DND-41 (cell line): Measurements from ENCODE around the gene DAB1.

Source experiments
- ATAC-seq: fragments of 200-7000 bp; cut with Tn5 transposase; 3 replicates; pipeline ENCODE4 v1.9.1; 2021; ENCODE audit warnings: low read depth; ENCODE audit not compliant: insufficient read depth
- DNase-seq: peaks from one replicate; pipeline ENCODE4 v3.0.0-alpha.2; 2020
- H2AFZ ChIP-seq: 2 replicates; pipeline ENCODE4 v1.6.0; 2012; ENCODE audit warnings: low read depth, low read length
- H3K27ac ChIP-seq: 2 replicates; pipeline ENCODE4 v1.5.1; 2012; ENCODE audit warnings: low read length, inconsistent platforms
- H3K27me3 ChIP-seq: fragments of 200-600 bp; sonication (generic); 2 replicates; pipeline ENCODE4 v1.6.0; 2012; ENCODE audit warnings: low read length, mild to moderate bottlenecking, inconsistent platforms; ENCODE audit not compliant: insufficient read depth, poor library complexity
- H3K36me3 ChIP-seq: 2 replicates; pipeline ENCODE4 v1.5.1; 2012; ENCODE audit warnings: low read length, inconsistent platforms; ENCODE audit not compliant: insufficient read depth
- H3K4me1 ChIP-seq: 2 replicates; pipeline ENCODE4 v1.5.1; 2012; ENCODE audit warnings: mild to moderate bottlenecking, low read length; ENCODE audit not compliant: insufficient read depth
- H3K4me2 ChIP-seq: 2 replicates; pipeline ENCODE4 v1.6.0; 2012; ENCODE audit warnings: mild to moderate bottlenecking, moderate library complexity, low read length, inconsistent platforms; ENCODE audit not compliant: insufficient read depth
- H3K4me3 ChIP-seq, 2 experiments: fragments of 200-600 bp in 1 of 2; shearing (Covaris generic) in 1 of 2; 2 replicates each; pipeline ENCODE4 v1.5.1; 2012 to 2016; ENCODE audit warnings: inconsistent platforms in 2 of 2, low read length in 2 of 2, mild to moderate bottlenecking in 2 of 2, low read depth in 1 of 2, moderate library complexity in 1 of 2
- H3K79me2 ChIP-seq: 2 replicates; pipeline ENCODE4 v1.6.0; 2012; ENCODE audit warnings: low read length, inconsistent platforms; ENCODE audit not compliant: insufficient read depth
- H3K9ac ChIP-seq: 2 replicates; pipeline ENCODE4 v1.6.0; 2012; ENCODE audit warnings: low read depth, mild to moderate bottlenecking, inconsistent platforms, low read length, moderate library complexity
- H3K9me3 ChIP-seq: 2 replicates; pipeline ENCODE4 v1.5.1; 2012; ENCODE audit warnings: low read length, moderate library complexity, mild to moderate bottlenecking, inconsistent platforms; ENCODE audit not compliant: insufficient read depth, severe bottlenecking
- H4K20me1 ChIP-seq: 2 replicates; pipeline ENCODE4 v1.6.0; 2012; ENCODE audit warnings: low read length; ENCODE audit not compliant: insufficient read depth
- EZH2 ChIP-seq: IDR thresholded peaks from 3 replicates; pipeline ENCODE4 v1.6.1; 2012; ENCODE audit warnings: borderline replicate concordance, low read depth, mild to moderate bottlenecking, moderate library complexity, low read length, inconsistent platforms; ENCODE audit not compliant: severe bottlenecking
- TF ChIP-seq, protein P1 (sequence below): IDR thresholded peaks from 2 replicates; pipeline ENCODE4 v1.5.1; 2012; ENCODE audit warnings: borderline replicate concordance, low read length, moderate library complexity, mild to moderate bottlenecking; ENCODE audit not compliant: poor library complexity, severe bottlenecking; ENCODE audit errors: extremely low read depth

DAB1 gene

DNA sequence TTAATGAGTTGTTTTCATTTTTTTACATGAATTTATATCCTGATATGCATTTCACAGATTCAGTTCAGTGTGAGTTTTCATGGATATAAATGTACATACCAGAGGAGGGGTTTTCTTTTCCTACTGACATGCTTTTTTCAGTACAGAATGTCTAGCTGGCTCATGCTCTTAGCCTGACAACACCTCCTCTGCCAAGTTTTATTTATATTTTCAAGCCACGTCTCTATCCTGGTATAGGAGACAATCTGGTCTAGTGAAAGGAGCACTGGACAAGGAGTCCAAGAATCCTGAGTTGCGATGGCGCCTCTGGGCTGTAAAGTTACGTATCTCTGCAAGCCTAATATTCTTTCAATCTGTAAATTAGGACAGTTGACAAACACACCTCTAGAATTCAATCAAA, 4.9 kb downstream of the DAB1 start:
- H3K9ac ChIP-seq, result no peak overlapping the region
- DNase-seq (no peak), ATAC-seq (no peak)
- H2AFZ ChIP-seq, result no peak overlapping the region
- no peak overlapping the region for H3K4me2 ChIP-seq
- no peaks in the 10 kb centered on the region for H3K79me2 ChIP-seq
- H3K27ac ChIP-seq, result no peak overlapping the region
- TF ChIP-seq, protein P1, sequence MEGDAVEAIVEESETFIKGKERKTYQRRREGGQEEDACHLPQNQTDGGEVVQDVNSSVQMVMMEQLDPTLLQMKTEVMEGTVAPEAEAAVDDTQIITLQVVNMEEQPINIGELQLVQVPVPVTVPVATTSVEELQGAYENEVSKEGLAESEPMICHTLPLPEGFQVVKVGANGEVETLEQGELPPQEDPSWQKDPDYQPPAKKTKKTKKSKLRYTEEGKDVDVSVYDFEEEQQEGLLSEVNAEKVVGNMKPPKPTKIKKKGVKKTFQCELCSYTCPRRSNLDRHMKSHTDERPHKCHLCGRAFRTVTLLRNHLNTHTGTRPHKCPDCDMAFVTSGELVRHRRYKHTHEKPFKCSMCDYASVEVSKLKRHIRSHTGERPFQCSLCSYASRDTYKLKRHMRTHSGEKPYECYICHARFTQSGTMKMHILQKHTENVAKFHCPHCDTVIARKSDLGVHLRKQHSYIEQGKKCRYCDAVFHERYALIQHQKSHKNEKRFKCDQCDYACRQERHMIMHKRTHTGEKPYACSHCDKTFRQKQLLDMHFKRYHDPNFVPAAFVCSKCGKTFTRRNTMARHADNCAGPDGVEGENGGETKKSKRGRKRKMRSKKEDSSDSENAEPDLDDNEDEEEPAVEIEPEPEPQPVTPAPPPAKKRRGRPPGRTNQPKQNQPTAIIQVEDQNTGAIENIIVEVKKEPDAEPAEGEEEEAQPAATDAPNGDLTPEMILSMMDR, result no peak
- TF ChIP-seq EZH2, result no peak
- no peak overlapping the region for H3K4me3 ChIP-seq
- H3K4me1 ChIP-seq, result no peaks in the 10 kb centered on the region
- no peaks in the 10 kb centered on the region for H3K36me3 ChIP-seq
- H3K27me3 ChIP-seq, result no peaks in the 10 kb centered on the region
- no peaks in the 10 kb centered on the region for H3K9me3 ChIP-seq
- no peaks in the 10 kb centered on the region for H4K20me1 ChIP-seq

DNA sequence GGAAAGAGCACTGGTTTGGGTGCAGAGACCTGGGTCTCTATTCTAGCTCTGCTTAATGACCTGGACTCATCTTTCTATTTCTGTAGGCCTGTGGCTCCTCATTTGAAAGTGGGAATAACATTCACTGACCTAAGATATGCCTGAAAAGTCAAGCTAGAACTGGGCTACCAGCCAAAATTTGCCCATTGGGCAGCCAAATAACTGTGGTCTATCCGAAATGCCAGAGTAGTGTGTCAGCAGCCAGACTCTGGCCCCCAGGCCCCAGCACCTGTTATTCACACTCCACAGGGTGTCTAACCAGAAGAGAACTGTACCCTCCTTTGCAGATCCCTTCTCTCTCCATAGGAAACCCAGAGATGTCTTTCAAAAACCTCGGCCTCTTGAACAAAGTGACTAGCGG, 12.6 kb downstream of the DAB1 start:
- ATAC-seq (no peak), DNase-seq (no peak)
- H3K36me3 ChIP-seq, result no peaks in the 10 kb centered on the region
- TF ChIP-seq EZH2, result no peak
- TF ChIP-seq, protein P1, result no peak
- no peak overlapping the region for H3K9ac ChIP-seq
- H4K20me1 ChIP-seq, result no peaks in the 10 kb centered on the region
- no peaks in the 10 kb centered on the region for H3K27me3 ChIP-seq
- no peak overlapping the region for H3K4me3 ChIP-seq
- H3K4me2 ChIP-seq, result no peak overlapping the region
- H3K27ac ChIP-seq, result no peak overlapping the region
- no peaks in the 10 kb centered on the region for H3K4me1 ChIP-seq
- H3K79me2 ChIP-seq, result no peaks in the 10 kb centered on the region
- H3K9me3 ChIP-seq, result no peaks in the 10 kb centered on the region
- no peak overlapping the region for H2AFZ ChIP-seq

DNA sequence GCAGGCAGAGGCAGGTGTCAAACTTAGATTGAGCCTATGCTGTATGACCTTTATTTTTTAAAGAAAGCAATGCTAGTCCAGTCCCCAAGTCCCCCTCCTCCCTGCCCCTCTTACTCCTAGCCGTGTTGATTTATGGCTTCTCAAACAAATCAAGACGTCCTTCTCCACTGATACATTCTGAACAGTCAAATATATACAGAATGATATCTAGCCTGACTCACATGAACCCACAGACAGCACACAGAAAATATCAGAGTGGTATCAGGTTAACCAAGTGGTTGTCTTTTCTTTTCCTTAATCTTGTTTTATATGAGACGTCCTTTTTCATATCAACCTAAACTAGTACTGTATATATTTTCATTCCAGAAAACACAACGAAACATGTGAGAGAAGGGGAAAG, 13.4 kb downstream of the DAB1 start:
- no peak overlapping the region for H3K4me3 ChIP-seq
- no peaks in the 10 kb centered on the region for H3K79me2 ChIP-seq
- no peaks in the 10 kb centered on the region for H3K27me3 ChIP-seq
- DNase-seq (no peak), ATAC-seq (no peak)
- TF ChIP-seq, protein P1, result no peak
- TF ChIP-seq EZH2, result no peak
- H4K20me1 ChIP-seq, result no peaks in the 10 kb centered on the region
- H3K36me3 ChIP-seq, result no peaks in the 10 kb centered on the region
- H3K9ac ChIP-seq, result no peak overlapping the region
- H3K27ac ChIP-seq, result no peak overlapping the region
- no peak overlapping the region for H3K4me2 ChIP-seq
- no peaks in the 10 kb centered on the region for H3K4me1 ChIP-seq
- H2AFZ ChIP-seq, result no peak overlapping the region
- H3K9me3 ChIP-seq, result no peaks in the 10 kb centered on the region

DNA sequence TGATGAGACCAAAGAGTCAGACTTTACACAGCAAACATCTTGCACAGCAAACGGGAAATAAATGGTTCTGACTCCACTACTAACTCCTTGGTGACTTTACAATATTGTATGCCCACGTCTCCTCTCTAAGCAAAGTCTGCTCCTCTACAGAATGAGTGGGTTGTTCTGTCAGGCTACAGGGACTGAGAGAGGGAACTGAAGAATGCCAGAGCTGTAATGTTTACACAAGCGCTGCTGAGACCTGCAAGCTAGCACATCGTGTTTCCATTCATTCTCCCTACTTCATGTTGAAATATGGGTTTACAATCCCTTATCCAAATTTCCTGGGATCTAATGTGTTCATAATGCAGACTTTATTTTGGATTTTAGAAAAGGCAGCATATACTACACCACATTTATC, 15.9 kb downstream of the DAB1 start:
- TF ChIP-seq, protein P1, result no peak
- TF ChIP-seq EZH2, result no peak
- no peak overlapping the region for H3K9ac ChIP-seq
- H3K79me2 ChIP-seq, result no peaks in the 10 kb centered on the region
- no peak overlapping the region for H3K4me2 ChIP-seq
- ATAC-seq (no peak), DNase-seq (no peak)
- H3K4me1 ChIP-seq, result no peaks in the 10 kb centered on the region
- no peak overlapping the region for H3K4me3 ChIP-seq
- no peak overlapping the region for H3K27ac ChIP-seq
- no peaks in the 10 kb centered on the region for H4K20me1 ChIP-seq
- H3K36me3 ChIP-seq, result no peaks in the 10 kb centered on the region
- H2AFZ ChIP-seq, result no peak overlapping the region
- no peaks in the 10 kb centered on the region for H3K27me3 ChIP-seq
- no peaks in the 10 kb centered on the region for H3K9me3 ChIP-seq
